GM12891 (cell line): ENCODE data around the gene ZSWIM5.

ENCODE experiments used
- PAX5 ChIP-seq: IDR thresholded peaks from 2 replicates; pipeline ENCODE4 v1.6.1; 2011; ENCODE audit warnings: low read length, moderate library complexity, mild to moderate bottlenecking; ENCODE audit not compliant: insufficient read depth, severe bottlenecking
- POLR2A ChIP-seq: IDR thresholded peaks from 2 replicates; pipeline ENCODE4 v1.6.1; 2011; ENCODE audit warnings: low read depth, low read length, control low read depth
- POLR2AphosphoS5 ChIP-seq: IDR thresholded peaks from 2 replicates; pipeline ENCODE4 v1.6.1; 2011; ENCODE audit warnings: low read depth, low read length, control low read depth
- SPI1 ChIP-seq: IDR thresholded peaks from 2 replicates; pipeline ENCODE4 v1.6.1; 2011; ENCODE audit warnings: low read depth, low read length, control low read depth
- TAF1 ChIP-seq: IDR thresholded peaks from 2 replicates; pipeline ENCODE4 v1.6.1; 2011; ENCODE audit warnings: low read depth, low read length, control low read depth

- no peak for TF ChIP-seq PAX5
- no peak for TF ChIP-seq TAF1
- no peak for TF ChIP-seq SPI1
- TF ChIP-seq POLR2A: no peak
- no peak for TF ChIP-seq POLR2AphosphoS5
Observed at GRCh38 chr1:45225598-45225997, 19.2 kb upstream of the ZSWIM5 start.
